Ecto neural progenitor cell (in vitro differentiated cells): ENCODE results near the gene ULK1.
"Not testable (repeated sequence)": the region's sequence is repeated elsewhere in the genome, so short reads cannot be mapped to it uniquely, and the experiment has no call there.

ENCODE experiments used
- DNase-seq: peaks from one replicate; pipeline ENCODE4 v3.0.0-alpha.2; 2018; ENCODE audit warnings: low spot score

Gene ULK1

GRCh38 chr12:131862084-131862441 is 32.4 kb upstream of the ULK1 start:
- DNase-seq, result no peak

GRCh38 chr12:131862600-131862993 is 31.8 kb upstream of the ULK1 start:
- DNase-seq, result no peak

GRCh38 chr12:131862994-131863710 is 31.3 kb upstream of the ULK1 start:
- DNase-seq, result no peak

GRCh38 chr12:131863711-131864396 is 30.6 kb upstream of the ULK1 start:
- DNase-seq, result peak; percentile 48

- no peak for DNase-seq
These were observed 30.0 kb upstream of the ULK1 start for GRCh38 chr12:131864469-131864868.

- DNase-seq, result no peak
These were observed 29.1 kb upstream of the ULK1 start for GRCh38 chr12:131865180-131865875.

GRCh38 chr12:131867471-131867870 is 27.0 kb upstream of the ULK1 start:
- DNase-seq, result no peak

GRCh38 chr12:131867891-131868675 is 26.3 kb upstream of the ULK1 start:
- DNase-seq, result peak; percentile 46

GRCh38 chr12:131869871-131870418 is 24.5 kb upstream of the ULK1 start:
- no peak for DNase-seq

- DNase-seq, result no peak
These were observed 22.7 kb upstream of the ULK1 start for GRCh38 chr12:131871677-131872076.

GRCh38 chr12:131872154-131873051 is 22.0 kb upstream of the ULK1 start:
- DNase-seq, result no peak

- no peak for DNase-seq
These were observed 21.1 kb upstream of the ULK1 start for GRCh38 chr12:131873293-131873692.

GRCh38 chr12:131874972-131875371 is 19.4 kb upstream of the ULK1 start:
- not testable (repeated sequence) for DNase-seq

- not testable (repeated sequence) for DNase-seq
These were observed 17.2 kb upstream of the ULK1 start for GRCh38 chr12:131877216-131877615.

GRCh38 chr12:131878436-131878835 is 16.0 kb upstream of the ULK1 start:
- DNase-seq, result not testable (repeated sequence)

- no peak for DNase-seq
These were observed 11.5 kb upstream of the ULK1 start for GRCh38 chr12:131882804-131883520.

GRCh38 chr12:131883521-131883900 is 10.9 kb upstream of the ULK1 start:
- DNase-seq, result no peak

- not testable (repeated sequence) for DNase-seq
These were observed 9.3 kb upstream of the ULK1 start for GRCh38 chr12:131885076-131885475.

GRCh38 chr12:131885543-131886057 is 8.8 kb upstream of the ULK1 start:
- DNase-seq, result no peak

- DNase-seq, result not testable (repeated sequence)
These were observed 2.7 kb upstream of the ULK1 start for GRCh38 chr12:131891722-131892121.
